ENCODE results near the gene DDIT4. TPM values are rescaled to one million over a fixed set of nuclear protein-coding genes. Genes with fewer than 3 reads are reported as not detected.

Gene DDIT4
- total and polyA plus RNA-seq, 5 experiments from 2014 or later = 23.8 to 190 (median 68.0) TPM

DNA sequence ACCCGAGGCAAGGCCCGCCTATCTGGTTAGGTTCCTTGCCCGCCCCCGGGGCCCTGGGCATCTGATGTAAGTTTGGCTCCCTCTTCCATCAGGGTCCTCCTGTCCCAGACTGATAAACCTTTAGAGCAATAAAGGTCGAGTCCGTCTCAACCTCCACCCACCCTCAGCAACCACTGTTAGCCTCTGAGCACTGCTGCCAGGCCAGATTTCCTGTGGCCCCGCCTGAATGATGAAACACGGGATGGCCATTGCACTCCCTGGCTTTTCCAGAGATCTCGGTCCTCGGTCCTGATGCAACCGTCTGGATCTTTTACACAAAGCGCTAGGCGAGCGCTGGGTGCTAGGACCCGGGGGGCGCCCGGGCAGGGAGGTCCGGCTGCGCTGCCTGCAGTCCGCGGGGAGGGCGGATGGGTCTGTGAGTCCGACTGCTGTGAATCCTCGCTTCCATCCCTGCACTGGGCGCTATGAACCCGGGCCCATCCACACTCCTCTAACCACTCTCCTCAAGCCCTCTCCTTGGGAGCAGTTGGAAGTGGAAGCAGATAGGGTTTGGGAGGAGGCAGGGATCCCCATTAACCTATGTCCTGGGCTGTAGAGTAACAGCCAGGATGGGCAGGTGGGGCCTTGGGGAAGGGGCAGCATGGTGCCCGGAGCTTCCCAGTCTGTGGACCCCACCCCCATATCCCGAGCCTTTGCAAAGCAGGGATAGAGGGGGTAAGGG is 875 bp upstream of the DDIT4 start:
- peak overlapping the region; percentile 94 to 100 (median 98) for H3K4me3 Mint-ChIP-seq
- peak in 1 of 10 donors; percentile 26 for DNase-seq
- H3K27ac Mint-ChIP-seq = peak overlapping the region; percentile 53 to 99 (median 96)
- peaks cover 16 to 28% (median 21%) of the 10 kb centered on the region in 3 donors for H3K36me3 Mint-ChIP-seq
- POLR2A ChIA-PET = interaction anchor here (0.7 to 8.2 kb wide), 23 partner anchors 8 to 537 kb away, joined by 3 to 162 read pairs (median 7); partner anchors contain the start of genes ANAPC16, ASCC1 and DNAJB12
- no peak for ATAC-seq
- no peaks in the 10 kb centered on the region for H3K27me3 Mint-ChIP-seq
- peaks cover 26 to 54% (median 48%) of the 10 kb centered on the region in 4 donors for H3K4me1 Mint-ChIP-seq
- no peaks in the 10 kb centered on the region for H3K9me3 Mint-ChIP-seq

DNA sequence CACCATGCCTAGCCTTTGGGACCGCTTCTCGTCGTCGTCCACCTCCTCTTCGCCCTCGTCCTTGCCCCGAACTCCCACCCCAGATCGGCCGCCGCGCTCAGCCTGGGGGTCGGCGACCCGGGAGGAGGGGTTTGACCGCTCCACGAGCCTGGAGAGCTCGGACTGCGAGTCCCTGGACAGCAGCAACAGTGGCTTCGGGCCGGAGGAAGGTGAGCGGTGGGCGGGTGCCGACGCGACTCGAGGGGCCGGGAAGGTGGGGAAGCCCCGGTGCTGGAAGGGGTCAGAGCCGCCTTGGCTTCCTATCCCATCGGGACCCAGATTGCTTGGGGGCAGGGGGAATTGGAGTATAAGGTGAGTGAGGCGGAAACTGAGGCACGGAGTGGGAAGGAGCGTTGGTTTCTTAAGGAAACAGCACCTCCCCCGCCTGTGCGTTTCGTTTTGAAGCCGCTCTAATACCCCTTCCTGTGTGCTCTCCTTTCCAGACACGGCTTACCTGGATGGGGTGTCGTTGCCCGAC is 547 bp downstream of the DDIT4 start:
- POLR2A ChIA-PET = interaction anchor here (0.6 to 8.2 kb wide), 31 partner anchors 9 to 538 kb away, joined by 3 to 162 read pairs (median 6); partner anchors contain the start of genes ANAPC16, ASCC1, DNAJB12 and SPOCK2

DNA sequence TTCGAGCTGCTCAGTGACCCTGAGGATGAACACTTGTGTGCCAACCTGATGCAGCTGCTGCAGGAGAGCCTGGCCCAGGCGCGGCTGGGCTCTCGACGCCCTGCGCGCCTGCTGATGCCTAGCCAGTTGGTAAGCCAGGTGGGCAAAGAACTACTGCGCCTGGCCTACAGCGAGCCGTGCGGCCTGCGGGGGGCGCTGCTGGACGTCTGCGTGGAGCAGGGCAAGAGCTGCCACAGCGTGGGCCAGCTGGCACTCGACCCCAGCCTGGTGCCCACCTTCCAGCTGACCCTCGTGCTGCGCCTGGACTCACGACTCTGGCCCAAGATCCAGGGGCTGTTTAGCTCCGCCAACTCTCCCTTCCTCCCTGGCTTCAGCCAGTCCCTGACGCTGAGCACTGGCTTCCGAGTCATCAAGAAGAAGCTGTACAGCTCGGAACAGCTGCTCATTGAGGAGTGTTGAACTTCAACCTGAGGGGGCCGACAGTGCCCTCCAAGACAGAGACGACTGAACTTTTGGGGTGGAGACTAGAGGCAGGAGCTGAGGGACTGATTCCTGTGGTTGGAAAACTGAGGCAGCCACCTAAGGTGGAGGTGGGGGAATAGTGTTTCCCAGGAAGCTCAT is 1.1 kb downstream of the DDIT4 start:
- Mint-ChIP-seq H3K36me3 (peaks cover 16 to 28% (median 21%) of the 10 kb centered on the region in 3 donors), H3K4me3 (peak overlapping the region; percentile 94 to 100 (median 98)), H3K27ac (peak overlapping the region; percentile 89 to 99 (median 96)), H3K4me1 (peaks cover 29 to 69% (median 62%) of the 10 kb centered on the region in 4 donors), H3K27me3 (no peaks in the 10 kb centered on the region), H3K9me3 (no peaks in the 10 kb centered on the region)
- ATAC-seq (peak; percentile 24 to 33), DNase-seq (peak; percentile 56 to 84 (median 78))
- POLR2A ChIA-PET = interaction anchor here (0.6 to 8.2 kb wide), 27 partner anchors 9 to 190 kb away, joined by 3 to 162 read pairs (median 9); partner anchors contain the start of genes ANAPC16, ASCC1, DNAJB12 and SPOCK2

More for the DNA sequence above, 547 bp downstream of the DDIT4 start:
- H3K4me1 Mint-ChIP-seq = peaks cover 28 to 64% (median 57%) of the 10 kb centered on the region in 4 donors
- H3K9me3 Mint-ChIP-seq = no peaks in the 10 kb centered on the region
- H3K36me3 Mint-ChIP-seq = peaks cover 16 to 28% (median 21%) of the 10 kb centered on the region in 3 donors
- DNase-seq (peak in 1 of 10 donors; percentile 23), ATAC-seq (peak; percentile 3 to 5)
- peak overlapping the region; percentile 89 to 99 (median 96) for H3K27ac Mint-ChIP-seq
- H3K4me3 Mint-ChIP-seq = peak overlapping the region; percentile 94 to 100 (median 98)
- no peaks in the 10 kb centered on the region for H3K27me3 Mint-ChIP-seq

DNA sequence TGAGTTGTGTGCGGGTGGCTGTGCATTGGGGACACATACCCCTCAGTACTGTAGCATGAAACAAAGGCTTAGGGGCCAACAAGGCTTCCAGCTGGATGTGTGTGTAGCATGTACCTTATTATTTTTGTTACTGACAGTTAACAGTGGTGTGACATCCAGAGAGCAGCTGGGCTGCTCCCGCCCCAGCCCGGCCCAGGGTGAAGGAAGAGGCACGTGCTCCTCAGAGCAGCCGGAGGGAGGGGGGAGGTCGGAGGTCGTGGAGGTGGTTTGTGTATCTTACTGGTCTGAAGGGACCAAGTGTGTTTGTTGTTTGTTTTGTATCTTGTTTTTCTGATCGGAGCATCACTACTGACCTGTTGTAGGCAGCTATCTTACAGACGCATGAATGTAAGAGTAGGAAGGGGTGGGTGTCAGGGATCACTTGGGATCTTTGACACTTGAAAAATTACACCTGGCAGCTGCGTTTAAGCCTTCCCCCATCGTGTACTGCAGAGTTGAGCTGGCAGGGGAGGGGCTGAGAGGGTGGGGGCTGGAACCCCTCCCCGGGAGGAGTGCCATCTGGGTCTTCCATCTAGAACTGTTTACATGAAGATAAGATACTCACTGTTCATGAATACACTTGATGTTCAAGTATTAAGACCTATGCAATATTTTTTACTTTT is 1.8 kb downstream of the DDIT4 start:
- POLR2A ChIA-PET = interaction anchor here (0.7 to 8.2 kb wide), 27 partner anchors 8 to 190 kb away, joined by 3 to 162 read pairs (median 9); partner anchors contain the start of genes ANAPC16, ASCC1, DNAJB12 and SPOCK2
- Mint-ChIP-seq H3K36me3 (peaks cover 16 to 28% (median 21%) of the 10 kb centered on the region in 3 donors), H3K27ac (peak overlapping the region; percentile 89 to 99 (median 96)), H3K4me1 (peaks cover 30 to 71% (median 61%) of the 10 kb centered on the region in 4 donors), H3K27me3 (no peaks in the 10 kb centered on the region), H3K4me3 (peak overlapping the region; percentile 94 to 100 (median 98)), H3K9me3 (no peaks in the 10 kb centered on the region)
- DNase-seq = peak in 1 of 10 donors; percentile 24
- ATAC-seq = no peak

DNA sequence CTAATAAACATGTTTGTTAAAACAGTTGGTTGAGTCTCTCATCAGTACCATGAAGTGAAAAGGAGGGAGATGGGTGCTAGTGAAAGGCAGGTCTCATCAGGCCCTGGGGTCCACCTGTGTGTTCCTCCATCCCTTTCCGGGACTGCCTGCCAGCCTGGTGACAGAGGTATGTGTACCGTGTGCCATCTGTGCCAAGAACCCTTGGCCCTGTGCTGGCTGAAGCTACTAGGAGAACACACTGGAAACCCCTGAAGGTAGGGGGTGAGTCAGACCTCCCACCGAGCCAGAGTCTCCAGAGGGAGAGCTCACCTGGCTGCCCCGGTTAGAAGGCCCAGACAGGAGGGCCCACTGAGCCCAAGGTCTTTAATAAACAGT is 2.3 kb downstream of the DDIT4 start:
- POLR2A ChIA-PET = interaction anchor here (1.4 to 8.2 kb wide), 16 partner anchors 7 to 188 kb away, joined by 4 to 162 read pairs (median 26); partner anchors contain the start of genes ANAPC16, ASCC1 and SPOCK2
- H3K9me3 Mint-ChIP-seq = no peaks in the 10 kb centered on the region
- H3K4me3 Mint-ChIP-seq = peak overlapping the region; percentile 94 to 100 (median 98)
- peak overlapping the region; percentile 89 to 99 (median 96) for H3K27ac Mint-ChIP-seq
- no peak for ATAC-seq
- H3K36me3 Mint-ChIP-seq = peaks cover 16 to 28% (median 21%) of the 10 kb centered on the region in 3 donors
- peaks cover 29 to 67% (median 60%) of the 10 kb centered on the region in 4 donors for H3K4me1 Mint-ChIP-seq
- H3K27me3 Mint-ChIP-seq = no peaks in the 10 kb centered on the region
- DNase-seq = no peak

DNA sequence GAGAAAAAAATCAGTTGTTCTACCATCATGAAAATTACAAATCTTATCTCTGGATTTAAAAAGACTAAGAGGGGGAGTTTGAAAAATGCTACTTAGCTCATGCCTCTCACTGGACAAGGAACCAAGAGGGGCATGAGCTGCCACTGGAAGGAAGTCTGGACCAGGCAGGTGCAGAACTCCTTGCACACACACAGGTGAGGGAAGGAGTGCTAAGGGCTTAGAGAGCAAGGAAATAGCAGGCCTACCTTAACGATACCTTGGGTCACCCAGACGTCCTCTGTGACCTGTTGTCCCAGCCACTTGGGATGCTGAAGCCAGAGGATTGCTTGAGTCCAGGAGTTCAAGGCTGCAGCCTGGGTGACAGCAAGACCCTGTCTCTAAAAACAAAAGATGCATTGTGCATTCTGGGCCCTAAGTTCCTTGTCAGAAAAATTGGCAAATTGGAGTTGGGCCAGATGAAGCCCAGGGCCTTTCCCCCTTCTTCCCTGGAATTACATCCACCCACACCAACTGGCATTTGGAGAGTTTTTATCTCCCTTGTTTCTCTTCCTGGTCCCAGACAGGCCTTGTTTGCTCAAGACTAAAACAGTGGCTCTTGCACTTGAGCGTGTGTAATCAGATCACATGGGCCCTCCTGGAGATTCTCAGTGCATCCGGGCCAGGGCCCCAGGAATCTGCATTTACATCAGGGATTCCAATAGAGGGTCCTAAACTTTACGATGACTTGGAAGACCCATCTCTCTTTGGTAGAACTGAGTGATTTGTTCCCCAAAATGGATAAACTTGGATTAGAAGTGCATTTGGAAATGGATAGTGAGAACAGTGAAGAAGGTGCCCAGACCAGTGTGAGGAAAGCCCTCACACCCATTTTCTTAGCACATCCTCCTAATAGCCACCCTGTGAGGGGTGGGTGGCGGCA is 3.0 kb downstream of the DDIT4 start:
- no peaks in the 10 kb centered on the region for H3K9me3 Mint-ChIP-seq
- H3K27ac Mint-ChIP-seq = peak overlapping the region; percentile 89 to 99 (median 96)
- ATAC-seq (no peak), DNase-seq (no peak)
- H3K4me1 Mint-ChIP-seq = peaks cover 28 to 64% (median 57%) of the 10 kb centered on the region in 4 donors
- H3K36me3 Mint-ChIP-seq = peaks cover 16 to 28% (median 21%) of the 10 kb centered on the region in 3 donors
- no peaks in the 10 kb centered on the region for H3K27me3 Mint-ChIP-seq
- POLR2A ChIA-PET = interaction anchor here (0.6 to 8.2 kb wide), 14 partner anchors 12 to 188 kb away, joined by 4 to 162 read pairs (median 34); partner anchors contain the start of gene SPOCK2
- peak overlapping the region; percentile 94 to 100 (median 98) for H3K4me3 Mint-ChIP-seq

DNA sequence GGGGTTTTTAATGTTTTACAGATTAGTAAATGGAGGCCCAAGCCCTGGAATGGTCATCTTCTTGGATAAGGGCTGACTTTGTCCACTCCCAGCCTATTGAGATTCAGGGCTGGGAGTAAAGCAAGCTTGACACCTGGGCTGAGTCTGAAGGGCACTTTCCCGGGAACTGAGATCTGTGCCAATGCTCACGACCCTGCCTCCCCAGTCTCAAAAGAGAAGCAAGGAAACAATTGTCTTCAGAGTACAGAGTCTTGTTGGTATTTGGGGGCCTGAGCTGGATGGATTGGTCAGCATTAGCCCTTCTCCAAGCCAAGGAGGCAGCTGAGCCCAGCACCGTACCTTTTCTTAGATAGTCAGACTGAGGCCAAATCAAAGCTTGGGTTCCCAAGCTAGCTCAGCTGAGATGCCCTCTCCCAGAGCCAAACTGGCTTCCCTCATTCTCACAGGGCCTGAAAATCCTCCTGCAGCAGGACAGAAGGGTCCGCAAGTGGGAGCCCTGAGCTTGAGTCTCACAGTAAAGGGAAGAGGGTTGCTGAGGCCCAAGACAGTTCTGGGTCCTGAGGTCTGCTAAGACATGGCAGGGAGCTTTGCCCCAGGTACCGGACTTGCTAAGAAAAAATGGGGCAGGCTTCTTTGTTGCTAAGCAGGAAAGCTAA is 3.7 kb downstream of the DDIT4 start:
- Mint-ChIP-seq H3K9me3 (no peaks in the 10 kb centered on the region), H3K4me1 (peaks cover 27 to 60% (median 53%) of the 10 kb centered on the region in 4 donors), H3K27ac (peak overlapping the region; percentile 41 to 99 (median 96)), H3K27me3 (no peaks in the 10 kb centered on the region), H3K36me3 (peaks cover 16 to 28% (median 21%) of the 10 kb centered on the region in 3 donors), H3K4me3 (peak overlapping the region in 5 of 10 donors; percentile 94 to 100 (median 98))
- ATAC-seq = no peak
- POLR2A ChIA-PET = interaction anchor here (0.6 to 8.2 kb wide), 6 partner anchors 14 to 60 kb away, joined by 3 to 120 read pairs (median 6); no protein-coding TSS in a partner anchor
- no peak for DNase-seq

DNA sequence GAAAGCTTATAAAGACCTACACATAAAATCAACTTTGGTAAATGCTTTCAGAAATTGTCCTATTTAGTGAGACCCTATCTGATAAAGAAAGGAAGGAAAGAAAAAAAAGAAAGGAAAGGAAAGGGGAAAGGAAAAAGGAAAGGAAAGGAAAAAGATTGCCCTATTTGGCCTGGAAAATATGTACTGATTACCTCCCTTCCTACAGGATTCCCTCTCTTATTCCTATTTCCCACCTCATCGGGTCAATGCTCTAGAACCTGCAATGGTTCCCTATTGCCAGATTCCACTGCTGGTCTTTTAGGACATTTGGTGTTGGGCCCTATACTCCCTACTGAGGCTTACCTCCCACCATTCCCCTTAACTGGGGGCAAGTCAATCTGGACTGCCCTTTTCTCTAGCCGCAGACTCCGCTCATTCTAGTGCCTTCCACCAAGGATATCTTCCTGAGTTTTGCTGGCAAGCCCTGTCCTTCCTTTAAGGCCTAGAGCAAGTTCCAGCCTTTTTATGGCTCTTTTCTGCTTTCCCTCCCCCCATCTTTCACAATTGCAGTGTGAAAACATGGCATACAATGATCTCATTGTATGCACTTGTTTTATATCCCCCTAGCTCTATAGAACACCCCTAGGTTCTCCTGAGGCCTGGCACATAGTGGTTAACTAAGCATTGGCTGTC is 4.4 kb downstream of the DDIT4 start:
- Mint-ChIP-seq H3K4me3 (peak overlapping the region in 3 of 10 donors; percentile 12 to 46 (median 15)), H3K9me3 (no peaks in the 10 kb centered on the region), H3K36me3 (peaks cover 16 to 28% (median 21%) of the 10 kb centered on the region in 3 donors), H3K4me1 (peaks cover 26 to 55% (median 52%) of the 10 kb centered on the region in 4 donors), H3K27ac (peak overlapping the region in 9 of 10 donors; percentile 58 to 97 (median 89)), H3K27me3 (no peaks in the 10 kb centered on the region)
- no peak for DNase-seq
- no peak for ATAC-seq
- POLR2A ChIA-PET = interaction anchor here (0.6 to 8.2 kb wide), 9 partner anchors 13 to 51 kb away, joined by 3 to 120 read pairs (median 6); no protein-coding TSS in a partner anchor

DNA sequence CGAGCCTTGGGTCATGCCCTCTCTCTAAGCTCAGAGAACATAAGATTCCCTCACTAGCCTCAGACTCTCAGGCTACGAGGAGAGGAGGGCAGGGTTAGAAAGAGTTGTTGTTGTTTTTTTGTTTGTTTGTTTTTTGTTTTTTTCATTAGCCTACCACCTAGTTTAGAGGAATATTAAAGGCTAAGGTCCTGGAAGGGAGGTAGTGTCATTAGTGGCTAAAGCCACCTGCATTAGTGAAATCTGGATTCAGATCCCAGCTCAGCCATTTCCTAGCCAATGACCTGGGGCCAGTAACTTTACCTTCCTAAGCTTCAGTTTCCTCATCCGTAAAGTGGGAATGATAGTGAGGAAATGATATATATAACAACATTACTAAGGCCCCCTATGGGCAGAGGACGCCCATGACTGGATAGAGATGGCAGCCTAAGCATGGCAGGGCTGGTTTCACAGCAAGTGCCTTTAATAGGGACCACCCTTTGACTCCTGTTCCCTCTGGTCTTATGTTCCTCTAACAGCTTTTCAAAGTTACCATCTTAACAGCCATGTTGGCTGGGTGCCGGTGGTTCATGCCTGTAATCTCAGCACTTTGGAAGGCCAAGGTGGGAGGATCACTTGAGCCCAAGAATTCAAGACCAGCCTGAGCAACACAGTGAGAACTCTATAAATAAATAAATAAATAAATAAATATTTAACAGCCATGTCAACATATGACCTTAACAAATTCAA is 5.1 kb downstream of the DDIT4 start:
- Mint-ChIP-seq H3K36me3 (peaks cover 16 to 27% (median 21%) of the 10 kb centered on the region in 3 donors), H3K27me3 (no peaks in the 10 kb centered on the region), H3K4me1 (peaks cover 24 to 55% (median 51%) of the 10 kb centered on the region in 4 donors), H3K9me3 (no peaks in the 10 kb centered on the region), H3K27ac (peak overlapping the region in 8 of 10 donors; percentile 57 to 97 (median 80)), H3K4me3 (peak overlapping the region in 2 of 10 donors; percentile 15 to 46)
- POLR2A ChIA-PET = interaction anchor here (0.6 to 8.2 kb wide), 9 partner anchors 12 to 57 kb away, joined by 3 to 120 read pairs (median 6); no protein-coding TSS in a partner anchor
- no peak for DNase-seq
- ATAC-seq = no peak

Data from naive thymus-derived CD8-positive, alpha-beta T cell (primary cell).